22Rv1 (cell line): Measurements from ENCODE around the gene PPP6R3.
"Not testable (repeated sequence)": the region's sequence is repeated elsewhere in the genome, so short reads cannot be mapped to it uniquely, and the experiment has no call there.

ENCODE experiments used
- H3K27ac ChIP-seq: fragments of 450-650 bp; 2 replicates; pipeline ENCODE4 v1.5.1; 2017
- CTCF ChIP-seq: fragments of 450-650 bp; IDR thresholded peaks from 2 replicates; pipeline ENCODE4 v1.5.1; 2017; ENCODE audit warnings: mild to moderate bottlenecking
- ZFX ChIP-seq: fragments of 450-650 bp; IDR thresholded peaks from 2 replicates; pipeline ENCODE4 v1.6.1; 2017; ENCODE audit warnings: antibody characterized with exemption, borderline replicate concordance

Gene PPP6R3

GRCh38 chr11:68536706-68537105 is 76.2 kb downstream of the PPP6R3 start:
- TF ChIP-seq CTCF (no peak), ZFX (no peak)

GRCh38 chr11:68538025-68538424 is 77.5 kb downstream of the PPP6R3 start:
- peak overlapping the region; percentile 54 for H3K27ac ChIP-seq
- no peak for TF ChIP-seq CTCF
- TF ChIP-seq ZFX, result no peak

More at GRCh38 chr11:68536706-68537105, 76.2 kb downstream of the PPP6R3 start:
- no peak overlapping the region; the same call in 1 of the 2 replicates for H3K27ac ChIP-seq

- no peak overlapping the region for H3K27ac ChIP-seq
Observed at GRCh38 chr11:68539395-68539794, 78.8 kb downstream of the PPP6R3 start.

GRCh38 chr11:68540504-68540903 is 80.0 kb downstream of the PPP6R3 start:
- H3K27ac ChIP-seq, result not testable (repeated sequence)

More at GRCh38 chr11:68539395-68539794, 78.8 kb downstream of the PPP6R3 start:
- no peak for TF ChIP-seq CTCF
- TF ChIP-seq ZFX, result no peak

GRCh38 chr11:68541116-68541515 is 80.6 kb downstream of the PPP6R3 start:
- H3K27ac ChIP-seq, result no peak overlapping the region
- TF ChIP-seq ZFX, result no peak
- TF ChIP-seq CTCF, result no peak

- H3K27ac ChIP-seq, result no peak overlapping the region
Observed at GRCh38 chr11:68541991-68542390, 81.4 kb downstream of the PPP6R3 start.

GRCh38 chr11:68542617-68543016 is 82.1 kb downstream of the PPP6R3 start:
- TF ChIP-seq CTCF (no peak), ZFX (no peak)
- no peak overlapping the region for H3K27ac ChIP-seq

More at GRCh38 chr11:68541991-68542390, 81.4 kb downstream of the PPP6R3 start:
- TF ChIP-seq CTCF (no peak), ZFX (no peak)

- TF ChIP-seq CTCF (no peak), ZFX (no peak)
- H3K27ac ChIP-seq, result no peak overlapping the region
Observed at GRCh38 chr11:68543594-68543993, 83.0 kb downstream of the PPP6R3 start.
